MM.1S (cell line): Measurements from ENCODE around the gene RASAL2.

ENCODE experiments used
- DNase-seq: peaks from one replicate; pipeline ENCODE4 v3.0.0-alpha.2; 2015
- H2AFZ ChIP-seq: fragments of 300-600 bp; sonication (generic); 2 replicates; pipeline ENCODE4 v1.6.0; 2016; ENCODE audit warnings: antibody characterized with exemption, low read length
- H3F3A ChIP-seq: fragments of 300-600 bp; sonication (generic); 2 replicates; pipeline ENCODE4 v1.6.1; 2016; ENCODE audit warnings: mild to moderate bottlenecking, antibody characterized with exemption, low read length, moderate library complexity, mixed read lengths; ENCODE audit not compliant: insufficient read depth
- H3K27ac ChIP-seq: fragments of 300-600 bp; sonication (generic); 2 replicates; pipeline ENCODE4 v1.5.1; 2016; ENCODE audit warnings: mild to moderate bottlenecking, low read length
- H3K27me3 ChIP-seq: fragments of 300-600 bp; sonication (generic); replicated peaks from 2 replicates; pipeline ENCODE4 v1.6.0; 2016; ENCODE audit warnings: low read length; ENCODE audit not compliant: insufficient read depth
- H3K36me3 ChIP-seq: fragments of 300-600 bp; sonication (generic); replicated peaks from 2 replicates; pipeline ENCODE4 v1.6.1; 2016; ENCODE audit warnings: mild to moderate bottlenecking, low read length, mixed read lengths; ENCODE audit not compliant: insufficient read depth
- H3K4me1 ChIP-seq: fragments of 300-600 bp; sonication (generic); 2 replicates; pipeline ENCODE4 v1.6.1; 2016; ENCODE audit warnings: low read length, mixed read lengths
- H3K4me2 ChIP-seq: fragments of 300-600 bp; sonication (generic); 2 replicates; pipeline ENCODE4 v1.6.0; 2016; ENCODE audit warnings: low read depth, low read length
- H3K4me3 ChIP-seq: fragments of 300-600 bp; sonication (generic); 2 replicates; pipeline ENCODE4 v1.5.1; 2016; ENCODE audit warnings: low read length, mixed read lengths
- H3K79me2 ChIP-seq: fragments of 300-600 bp; sonication (generic); 2 replicates; pipeline ENCODE4 v1.6.1; 2016; ENCODE audit warnings: mixed run types, low read length, mixed read lengths
- H3K9ac ChIP-seq: fragments of 300-600 bp; sonication (generic); 2 replicates; pipeline ENCODE4 v1.6.1; 2016; ENCODE audit warnings: low read length, mixed read lengths
- H3K9me2 ChIP-seq: fragments of 300-600 bp; sonication (generic); replicated peaks from 2 replicates; pipeline ENCODE4 v1.6.1; 2016; ENCODE audit warnings: mild to moderate bottlenecking, low read length, mixed read lengths; ENCODE audit not compliant: insufficient read depth
- H3K9me3 ChIP-seq: fragments of 300-600 bp; sonication (generic); replicated peaks from 2 replicates; pipeline ENCODE4 v1.6.1; 2016; ENCODE audit warnings: mild to moderate bottlenecking, low read length, mixed read lengths; ENCODE audit not compliant: insufficient read depth
- H4K20me1 ChIP-seq: fragments of 300-600 bp; sonication (generic); 2 replicates; pipeline ENCODE4 v1.6.1; 2016; ENCODE audit warnings: mild to moderate bottlenecking, low read length, moderate library complexity, mixed read lengths; ENCODE audit not compliant: insufficient read depth
- EZH2 ChIP-seq: fragments of 300-600 bp; sonication (generic); optimal IDR thresholded peaks from 2 replicates; pipeline ENCODE3; 2017; ENCODE audit warnings: low read depth, mild to moderate bottlenecking, antibody characterized with exemption, low read length, mixed read lengths
- EZH2phosphoT487 ChIP-seq: fragments of 300-600 bp; sonication (generic); IDR thresholded peaks from 2 replicates; pipeline ENCODE4 v1.6.1; 2018; ENCODE audit warnings: antibody characterized with exemption, low read length
- TF ChIP-seq, protein P1 (sequence below): fragments of 300-600 bp; sonication (generic); IDR thresholded peaks from 2 replicates; pipeline ENCODE4 v1.5.1; 2016; ENCODE audit warnings: antibody characterized with exemption, low read length, mixed read lengths

RASAL2 gene

GRCh38 chr1:178107823-178108222 lies 13.9 kb downstream of the RASAL2 start:
- Histone ChIP-seq H3K4me1 (0 out of 2 replicates have a peak, but pooled peaks cover 3% of the 10 kb centered on the region), H3K36me3 (no peaks in the 10 kb centered on the region), H3F3A (no peaks in the 10 kb centered on the region), H2AFZ (no peak overlapping the region), H3K9me2 (no peaks in the 10 kb centered on the region), H3K9ac (no peak overlapping the region), H3K4me3 (no peak overlapping the region), H4K20me1 (no peaks in the 10 kb centered on the region), H3K79me2 (no peaks in the 10 kb centered on the region), H3K4me2 (no peak overlapping the region), H3K9me3 (no peaks in the 10 kb centered on the region), H3K27me3 (peaks cover 10% of the 10 kb centered on the region), H3K27ac (no peak overlapping the region)
- TF ChIP-seq EZH2 (no peak), EZH2phosphoT487 (no peak)
- TF ChIP-seq, protein P1, sequence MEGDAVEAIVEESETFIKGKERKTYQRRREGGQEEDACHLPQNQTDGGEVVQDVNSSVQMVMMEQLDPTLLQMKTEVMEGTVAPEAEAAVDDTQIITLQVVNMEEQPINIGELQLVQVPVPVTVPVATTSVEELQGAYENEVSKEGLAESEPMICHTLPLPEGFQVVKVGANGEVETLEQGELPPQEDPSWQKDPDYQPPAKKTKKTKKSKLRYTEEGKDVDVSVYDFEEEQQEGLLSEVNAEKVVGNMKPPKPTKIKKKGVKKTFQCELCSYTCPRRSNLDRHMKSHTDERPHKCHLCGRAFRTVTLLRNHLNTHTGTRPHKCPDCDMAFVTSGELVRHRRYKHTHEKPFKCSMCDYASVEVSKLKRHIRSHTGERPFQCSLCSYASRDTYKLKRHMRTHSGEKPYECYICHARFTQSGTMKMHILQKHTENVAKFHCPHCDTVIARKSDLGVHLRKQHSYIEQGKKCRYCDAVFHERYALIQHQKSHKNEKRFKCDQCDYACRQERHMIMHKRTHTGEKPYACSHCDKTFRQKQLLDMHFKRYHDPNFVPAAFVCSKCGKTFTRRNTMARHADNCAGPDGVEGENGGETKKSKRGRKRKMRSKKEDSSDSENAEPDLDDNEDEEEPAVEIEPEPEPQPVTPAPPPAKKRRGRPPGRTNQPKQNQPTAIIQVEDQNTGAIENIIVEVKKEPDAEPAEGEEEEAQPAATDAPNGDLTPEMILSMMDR = no peak
- no peak for DNase-seq

DNA sequence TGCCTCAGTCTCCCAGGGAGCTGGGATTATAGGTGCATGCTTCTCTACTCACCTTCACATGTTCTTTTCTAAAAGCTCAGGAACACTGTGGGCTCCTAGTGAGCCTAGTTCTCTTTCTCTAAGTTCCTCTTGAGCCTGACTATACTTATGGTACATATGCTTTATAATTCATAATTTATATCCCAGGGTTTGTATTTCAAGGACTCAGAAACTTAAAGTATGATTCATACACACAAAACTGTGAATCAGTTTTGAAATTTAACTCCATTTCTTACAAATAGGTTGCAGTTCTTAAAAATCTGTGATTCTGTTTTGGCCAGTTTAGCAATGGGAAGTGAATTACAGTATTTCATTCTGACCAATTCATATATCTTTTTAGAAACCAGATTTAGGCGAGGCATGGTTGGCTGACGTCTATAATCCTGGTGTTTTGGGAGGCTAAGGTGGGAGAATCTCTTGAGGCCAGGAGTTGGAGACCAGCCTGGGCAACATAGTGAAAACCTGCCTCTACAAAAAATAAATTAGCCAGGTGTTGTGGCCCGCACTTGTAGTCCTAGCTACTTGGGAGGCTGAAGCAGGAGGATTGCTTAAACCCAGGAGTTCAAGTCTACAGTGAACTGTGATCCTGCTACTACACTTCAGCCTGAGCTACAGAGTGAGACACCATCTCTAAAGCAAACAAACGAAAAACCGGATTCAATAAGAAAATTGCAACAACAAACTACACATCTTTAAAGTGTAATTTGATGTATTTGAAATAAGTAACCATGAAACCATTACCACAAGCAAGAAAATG lies 15.6 kb downstream of the RASAL2 start:
- no peak overlapping the region for H3K4me2 ChIP-seq
- H3K27ac ChIP-seq = no peak overlapping the region
- no peak for DNase-seq
- TF ChIP-seq, protein P1 = no peak
- TF ChIP-seq EZH2phosphoT487 (no peak), EZH2 (no peak)
- H3K4me3 ChIP-seq = no peak overlapping the region
- no peaks in the 10 kb centered on the region for H3K9me3 ChIP-seq
- H3K9ac ChIP-seq = no peak overlapping the region
- H3K4me1 ChIP-seq = 0 out of 2 replicates have a peak, but pooled peaks cover 3% of the 10 kb centered on the region
- no peaks in the 10 kb centered on the region for H3F3A ChIP-seq
- H2AFZ ChIP-seq = no peak overlapping the region
- no peaks in the 10 kb centered on the region for H3K9me2 ChIP-seq
- H4K20me1 ChIP-seq = no peaks in the 10 kb centered on the region
- no peaks in the 10 kb centered on the region for H3K36me3 ChIP-seq
- no peaks in the 10 kb centered on the region for H3K79me2 ChIP-seq
- H3K27me3 ChIP-seq = no peaks in the 10 kb centered on the region

GRCh38 chr1:178115260-178115659 lies 21.4 kb downstream of the RASAL2 start:
- Histone ChIP-seq H3K9me3 (no peaks in the 10 kb centered on the region), H3K27me3 (no peaks in the 10 kb centered on the region), H3K4me1 (no peaks in the 10 kb centered on the region), H3F3A (no peaks in the 10 kb centered on the region), H3K27ac (no peak overlapping the region), H3K9ac (no peak overlapping the region), H3K36me3 (no peaks in the 10 kb centered on the region), H3K9me2 (no peaks in the 10 kb centered on the region), H3K4me3 (no peak overlapping the region), H3K4me2 (no peak overlapping the region), H2AFZ (no peak overlapping the region), H3K79me2 (no peaks in the 10 kb centered on the region), H4K20me1 (no peaks in the 10 kb centered on the region)
- no peak for TF ChIP-seq EZH2
- no peak for TF ChIP-seq EZH2phosphoT487
- TF ChIP-seq, protein P1 = no peak
- no peak for DNase-seq
